Fibroblast of villous mesenchyme (primary cell): ENCODE results near the gene ADAMTS17. TPM values are rescaled to one million over a fixed set of nuclear protein-coding genes. Genes with fewer than 3 reads are reported as not detected.
"Not testable (repeated sequence)": the region's sequence is repeated elsewhere in the genome, so short reads cannot be mapped to it uniquely, and the experiment has no call there.

Source experiments
- DNase-seq: peaks from one replicate; pipeline ENCODE4 v3.0.0-alpha.2; 2010; ENCODE audit warnings: low read depth
- H3K4me3 ChIP-seq: 2 replicates; pipeline ENCODE4 v1.5.1; 2011; ENCODE audit warnings: low read depth, mild to moderate bottlenecking, low read length
- total RNA-seq: library from RNA; depleted of rRNA; stranded (reverse); fragments of >200 nt; gene quantifications from 2 replicates; pipeline ENCODE4 v1.2.3, GENCODE V29; 2012
- TF ChIP-seq, protein P1 (sequence below): IDR thresholded peaks from 2 replicates; pipeline ENCODE4 v1.5.1; 2012; ENCODE audit warnings: low read depth, mild to moderate bottlenecking, low read length; ENCODE audit not compliant: insufficient read depth

The ADAMTS17 gene
- total RNA-seq, 1 donor, result under 0.01 TPM

DNA sequence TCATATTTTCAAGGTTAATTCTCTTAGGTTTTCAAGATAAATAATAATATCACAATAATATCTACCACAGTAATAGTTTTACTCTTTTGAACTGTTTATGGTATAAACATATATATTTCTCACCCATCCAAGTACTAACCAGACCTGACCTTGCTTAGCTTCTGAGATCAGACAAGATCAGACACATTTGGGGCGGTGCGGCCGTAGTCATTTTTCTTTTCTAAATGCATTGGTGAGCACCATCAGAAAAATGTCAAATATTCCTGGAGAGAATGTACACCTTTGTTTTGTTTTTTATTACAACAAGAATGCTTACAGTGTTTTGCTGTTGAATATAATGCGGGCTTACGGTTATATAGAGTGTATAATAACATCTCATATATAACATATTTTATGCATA, 267.8 kb downstream of the ADAMTS17 start:
- TF ChIP-seq, protein P1, sequence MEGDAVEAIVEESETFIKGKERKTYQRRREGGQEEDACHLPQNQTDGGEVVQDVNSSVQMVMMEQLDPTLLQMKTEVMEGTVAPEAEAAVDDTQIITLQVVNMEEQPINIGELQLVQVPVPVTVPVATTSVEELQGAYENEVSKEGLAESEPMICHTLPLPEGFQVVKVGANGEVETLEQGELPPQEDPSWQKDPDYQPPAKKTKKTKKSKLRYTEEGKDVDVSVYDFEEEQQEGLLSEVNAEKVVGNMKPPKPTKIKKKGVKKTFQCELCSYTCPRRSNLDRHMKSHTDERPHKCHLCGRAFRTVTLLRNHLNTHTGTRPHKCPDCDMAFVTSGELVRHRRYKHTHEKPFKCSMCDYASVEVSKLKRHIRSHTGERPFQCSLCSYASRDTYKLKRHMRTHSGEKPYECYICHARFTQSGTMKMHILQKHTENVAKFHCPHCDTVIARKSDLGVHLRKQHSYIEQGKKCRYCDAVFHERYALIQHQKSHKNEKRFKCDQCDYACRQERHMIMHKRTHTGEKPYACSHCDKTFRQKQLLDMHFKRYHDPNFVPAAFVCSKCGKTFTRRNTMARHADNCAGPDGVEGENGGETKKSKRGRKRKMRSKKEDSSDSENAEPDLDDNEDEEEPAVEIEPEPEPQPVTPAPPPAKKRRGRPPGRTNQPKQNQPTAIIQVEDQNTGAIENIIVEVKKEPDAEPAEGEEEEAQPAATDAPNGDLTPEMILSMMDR, result no peak
- DNase-seq, result no peak
- no peak overlapping the region for H3K4me3 ChIP-seq

DNA sequence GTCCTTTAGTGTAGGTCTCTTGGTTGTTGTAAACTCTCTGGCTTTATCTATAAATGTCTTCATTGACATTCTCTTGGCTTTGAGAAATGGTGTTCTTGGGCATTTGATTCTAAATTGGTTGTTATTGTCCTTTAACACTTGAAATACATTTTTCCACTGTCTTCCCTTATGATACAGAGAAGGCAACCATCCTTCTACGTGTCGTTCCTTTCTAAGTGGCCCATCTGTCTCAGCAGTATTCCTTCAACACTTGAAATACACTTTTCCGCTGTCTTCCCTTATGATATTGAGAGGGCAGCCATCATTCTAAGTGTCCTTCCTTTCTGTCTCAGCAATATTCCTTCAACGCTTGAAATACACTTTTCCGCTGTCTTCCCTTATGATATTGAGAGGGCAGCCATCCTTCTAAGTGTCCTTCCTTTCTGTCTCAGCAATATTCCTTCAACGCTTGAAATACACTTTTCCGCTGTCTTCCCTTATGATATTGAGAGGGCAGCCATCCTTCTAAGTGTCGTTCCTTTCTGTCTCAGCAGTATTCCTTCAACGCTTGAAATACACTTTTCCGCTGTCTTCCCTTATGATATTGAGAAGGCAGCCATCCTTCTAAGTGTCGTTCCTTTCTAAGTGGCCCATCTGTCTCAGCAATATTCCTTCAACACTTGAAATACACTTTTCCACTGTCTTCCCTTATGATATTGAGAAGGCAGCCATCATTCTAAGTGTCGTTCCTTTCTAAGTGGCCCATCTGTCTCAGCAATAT, 275.1 kb downstream of the ADAMTS17 start:
- DNase-seq, H3K4me3 ChIP-seq: not testable (repeated sequence)

DNA sequence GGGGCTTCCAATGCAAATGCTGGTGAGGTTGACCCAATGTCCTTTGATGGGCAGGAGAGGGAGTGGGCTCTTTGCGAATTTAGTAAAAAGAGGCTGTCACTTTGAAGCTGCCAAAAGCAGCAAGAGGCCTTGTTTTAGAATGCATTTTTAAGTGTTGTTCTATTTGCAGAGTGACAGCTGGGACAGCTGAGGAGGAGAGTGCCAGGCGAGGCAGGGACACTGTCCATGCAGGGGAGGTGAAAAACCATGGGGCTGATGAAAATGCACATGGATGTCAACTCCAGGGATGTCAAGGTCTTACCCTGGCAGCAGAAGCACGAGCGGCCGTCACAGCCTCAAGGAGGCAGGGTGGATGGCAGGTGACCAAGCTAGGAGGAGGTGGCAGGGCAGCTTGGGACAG, 279.8 kb downstream of the ADAMTS17 start:
- no peak overlapping the region for H3K4me3 ChIP-seq
- TF ChIP-seq, protein P1, result no peak
- no peak for DNase-seq

DNA sequence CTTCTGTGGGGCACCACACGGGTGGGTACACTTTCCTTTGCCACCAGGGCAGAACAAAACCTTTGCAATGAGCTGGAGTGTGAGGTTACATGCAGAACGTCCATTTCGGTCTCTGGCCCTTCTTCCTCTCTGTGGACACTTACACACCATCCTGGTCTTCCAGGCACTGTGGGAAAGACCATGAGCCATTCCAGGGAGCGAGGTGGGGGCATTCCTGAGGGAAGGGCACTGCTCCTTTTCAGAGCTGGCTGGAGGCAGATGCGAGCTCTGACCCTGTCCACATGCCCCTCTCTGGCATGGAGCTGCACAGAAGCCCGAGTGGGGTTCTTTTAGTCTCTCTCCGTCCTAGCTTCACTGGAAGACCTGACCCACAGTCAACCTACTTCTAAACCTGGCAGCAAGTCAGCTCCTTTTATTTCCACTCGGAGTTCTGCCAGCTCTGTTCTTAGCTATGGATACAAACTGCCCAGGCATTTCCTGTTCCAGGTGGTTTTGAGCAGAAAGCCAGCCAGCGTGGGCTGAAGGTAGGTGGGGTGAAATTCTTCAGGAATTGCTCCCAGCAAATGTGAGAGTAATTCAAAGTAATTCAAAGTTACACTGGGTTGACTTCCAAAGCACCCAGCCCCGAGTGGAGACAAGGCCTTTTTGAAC, 281.4 kb downstream of the ADAMTS17 start:
- peak; percentile 14 for DNase-seq
- TF ChIP-seq, protein P1, result no peak

DNA sequence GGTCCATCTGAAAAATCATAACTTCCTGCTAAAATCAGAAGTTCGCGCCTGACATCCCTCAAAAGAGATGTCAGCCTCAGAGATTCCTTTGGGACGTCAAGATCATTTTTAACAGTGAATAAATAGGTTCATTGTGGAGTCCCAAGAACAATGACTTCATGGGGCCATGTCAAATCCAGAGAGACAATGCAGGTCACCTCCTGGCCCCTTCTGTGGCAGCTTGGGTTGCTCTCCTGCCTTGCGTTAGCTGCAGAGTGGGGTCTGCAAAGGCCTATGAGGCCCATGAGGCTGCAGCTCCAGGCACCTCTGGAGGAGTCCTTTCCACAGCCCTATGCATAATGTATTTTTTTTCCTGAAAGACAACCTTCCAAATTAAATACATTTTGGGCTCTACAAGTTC, 282.3 kb downstream of the ADAMTS17 start:
- no peak for DNase-seq
- H3K4me3 ChIP-seq, result no peak overlapping the region
- TF ChIP-seq, protein P1, result no peak

More for the DNA sequence above, 281.4 kb downstream of the ADAMTS17 start:
- no peak overlapping the region for H3K4me3 ChIP-seq

DNA sequence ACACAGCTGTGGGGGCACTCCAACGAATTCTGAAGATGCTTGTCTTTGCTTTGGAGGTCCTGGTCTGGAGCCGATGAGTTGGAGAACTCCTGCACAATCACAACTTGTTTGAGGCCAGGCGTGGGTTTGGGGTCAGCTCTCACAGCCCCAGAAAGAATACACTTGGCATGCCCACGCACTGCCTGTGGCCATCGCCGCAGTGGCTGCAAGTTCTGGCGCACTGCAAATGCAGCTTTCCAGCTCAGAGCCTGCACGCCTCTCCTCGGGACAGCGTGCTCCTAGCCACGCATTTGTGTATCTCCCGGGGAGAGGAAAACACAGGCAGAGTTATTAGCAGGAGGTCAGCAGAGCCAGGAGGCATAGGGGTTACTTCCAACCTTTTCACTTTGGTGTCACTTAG, 282.7 kb downstream of the ADAMTS17 start:
- no peak for DNase-seq
- no peak overlapping the region for H3K4me3 ChIP-seq
- TF ChIP-seq, protein P1, result no peak

DNA sequence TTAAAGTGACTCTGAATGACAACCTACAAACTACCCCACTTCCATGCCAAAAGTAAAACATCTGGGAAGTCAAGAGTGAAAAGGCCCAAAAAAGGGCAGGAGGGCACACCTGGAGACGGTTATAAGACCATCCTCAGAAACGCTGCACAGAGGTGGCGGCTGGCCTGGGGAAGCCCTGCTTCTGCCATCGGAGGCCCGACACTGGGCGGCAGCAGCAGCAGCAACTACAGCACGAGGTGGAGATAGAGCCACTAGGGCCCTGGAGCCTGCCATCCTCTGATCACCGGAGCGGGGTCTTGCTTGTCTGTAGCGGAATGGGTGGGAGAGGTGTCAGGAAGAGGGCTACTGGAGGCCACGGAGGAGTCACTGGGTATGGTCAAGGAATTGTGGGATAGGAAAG, 283.3 kb downstream of the ADAMTS17 start:
- DNase-seq, result no peak
- TF ChIP-seq, protein P1, result no peak
- no peak overlapping the region for H3K4me3 ChIP-seq
